GM21737 (cell line): ENCODE data around the gene ELMOD1.

Source experiments
- ATAC-seq: cut with Tn5 transposase; IDR thresholded peaks from one replicate; pipeline ENCODE4 v1.9.1; 2021; ENCODE audit warnings: mild to moderate bottlenecking, moderate library complexity; ENCODE audit not compliant: unreplicated experiment

Gene ELMOD1

DNA sequence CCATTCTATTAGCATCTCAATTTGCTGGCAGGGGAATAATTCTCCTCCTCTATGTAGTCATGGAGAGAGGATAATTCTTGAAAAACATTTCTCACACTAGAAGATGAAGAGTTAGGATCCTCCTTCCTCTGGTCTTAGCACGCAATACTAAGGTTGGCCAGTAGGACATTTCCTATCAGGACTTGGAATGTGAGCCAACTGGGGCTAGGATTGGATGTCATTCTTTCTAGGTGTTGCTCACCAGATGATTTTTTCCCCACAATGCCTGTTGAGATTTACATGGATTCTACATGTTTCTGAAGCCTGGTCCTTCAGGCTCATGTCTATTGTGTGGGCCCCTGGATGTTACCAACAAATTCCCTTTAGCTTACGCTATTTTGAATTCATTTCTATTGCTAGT lies 92.9 kb downstream of the ELMOD1 start:
- no peak for ATAC-seq

DNA sequence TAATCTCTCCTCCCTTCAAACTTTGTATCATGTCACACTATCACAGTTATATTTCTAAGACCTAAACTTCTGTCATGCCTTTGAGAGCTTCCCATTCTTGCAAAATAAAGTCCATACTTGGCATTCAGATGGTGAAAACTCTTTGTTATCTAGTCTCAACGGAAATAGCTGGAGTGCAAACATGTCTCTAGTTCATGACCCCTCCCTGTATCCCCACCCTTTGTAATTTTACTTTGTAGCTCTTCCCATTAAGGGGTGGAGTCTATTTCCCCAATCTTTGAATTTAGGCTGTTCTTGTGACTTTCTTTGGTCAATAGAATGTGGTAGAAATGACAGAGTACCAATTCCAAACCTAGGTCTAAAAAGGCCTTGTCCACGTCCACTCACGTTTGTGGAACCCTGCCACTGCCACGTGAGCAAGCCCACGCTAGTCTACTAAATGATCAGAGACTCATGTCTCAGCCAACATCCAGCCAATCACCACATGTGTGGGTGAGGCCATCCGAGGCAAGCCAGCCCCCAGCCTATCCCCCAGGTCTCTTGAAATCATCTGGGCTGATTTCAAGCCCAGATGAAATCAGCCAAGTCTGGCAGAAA lies 97.5 kb downstream of the ELMOD1 start:
- no peak for ATAC-seq

DNA sequence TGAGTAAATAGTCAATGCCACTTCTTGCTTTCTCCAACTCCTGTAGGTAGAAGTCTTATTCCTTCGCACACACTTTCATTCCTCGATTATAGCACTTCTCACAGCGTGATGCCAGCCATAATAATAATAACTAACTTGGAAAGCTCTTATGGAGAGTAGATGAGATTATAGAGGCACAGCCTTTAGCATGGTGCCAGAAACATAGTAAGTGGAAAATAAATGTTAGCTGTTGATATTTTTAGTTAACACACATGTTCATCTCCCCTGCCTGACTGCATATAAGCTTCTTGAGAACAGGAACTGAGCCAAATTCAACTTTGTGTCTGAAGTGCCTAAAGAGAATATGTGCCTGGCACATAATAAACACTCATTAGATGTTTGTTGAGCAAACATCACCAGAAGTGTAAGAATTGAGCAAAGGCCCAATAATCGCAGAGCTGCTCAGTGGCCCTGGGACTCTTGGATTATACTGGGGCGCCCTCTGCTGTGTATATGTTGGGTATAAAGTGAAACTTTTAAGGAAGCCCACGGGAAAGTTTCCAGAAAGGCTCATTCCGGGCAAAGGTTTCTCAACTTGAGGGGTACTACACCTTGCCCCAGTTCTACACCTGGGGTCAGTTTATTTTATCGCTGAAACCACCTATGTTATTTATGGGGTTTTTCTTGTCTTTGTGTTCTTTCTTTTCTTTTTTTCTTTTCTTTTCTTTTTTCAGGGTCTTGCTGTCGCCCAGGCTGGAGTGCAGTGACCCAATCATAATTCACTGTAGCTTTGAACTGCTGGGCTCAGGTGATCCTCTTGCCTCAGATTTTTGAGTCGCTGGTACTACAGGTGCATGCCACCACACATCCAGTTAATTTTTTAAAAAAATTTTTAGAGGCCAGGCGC lies 98.6 kb downstream of the ELMOD1 start:
- no peak for ATAC-seq

GRCh38 chr11:107691000-107691750 lies 100.2 kb downstream of the ELMOD1 start:
- no peak for ATAC-seq

- ATAC-seq, result no peak
These were observed 104.5 kb downstream of the ELMOD1 start for GRCh38 chr11:107695446-107695845.

DNA sequence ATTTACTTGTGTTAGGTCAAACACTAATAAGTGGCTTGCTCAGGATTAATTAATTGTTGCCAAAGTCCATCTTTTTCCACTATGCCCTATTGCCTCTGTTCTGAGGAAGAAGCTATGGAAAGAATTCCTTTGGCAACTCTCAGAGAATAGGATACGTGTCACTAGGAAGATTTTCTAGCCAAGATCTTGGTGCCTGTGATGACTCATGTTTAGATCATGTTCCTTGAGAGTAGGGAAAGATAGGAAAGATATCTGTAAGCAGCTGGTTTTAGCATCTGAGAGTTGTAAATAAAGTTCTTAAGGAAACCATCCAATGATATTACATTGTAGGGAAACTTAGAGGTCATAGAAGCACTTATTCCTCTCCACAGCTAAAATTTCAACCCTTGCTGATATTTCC lies 105.2 kb downstream of the ELMOD1 start:
- ATAC-seq, result no peak

GRCh38 chr11:107697291-107697690 lies 106.3 kb downstream of the ELMOD1 start:
- no peak for ATAC-seq

DNA sequence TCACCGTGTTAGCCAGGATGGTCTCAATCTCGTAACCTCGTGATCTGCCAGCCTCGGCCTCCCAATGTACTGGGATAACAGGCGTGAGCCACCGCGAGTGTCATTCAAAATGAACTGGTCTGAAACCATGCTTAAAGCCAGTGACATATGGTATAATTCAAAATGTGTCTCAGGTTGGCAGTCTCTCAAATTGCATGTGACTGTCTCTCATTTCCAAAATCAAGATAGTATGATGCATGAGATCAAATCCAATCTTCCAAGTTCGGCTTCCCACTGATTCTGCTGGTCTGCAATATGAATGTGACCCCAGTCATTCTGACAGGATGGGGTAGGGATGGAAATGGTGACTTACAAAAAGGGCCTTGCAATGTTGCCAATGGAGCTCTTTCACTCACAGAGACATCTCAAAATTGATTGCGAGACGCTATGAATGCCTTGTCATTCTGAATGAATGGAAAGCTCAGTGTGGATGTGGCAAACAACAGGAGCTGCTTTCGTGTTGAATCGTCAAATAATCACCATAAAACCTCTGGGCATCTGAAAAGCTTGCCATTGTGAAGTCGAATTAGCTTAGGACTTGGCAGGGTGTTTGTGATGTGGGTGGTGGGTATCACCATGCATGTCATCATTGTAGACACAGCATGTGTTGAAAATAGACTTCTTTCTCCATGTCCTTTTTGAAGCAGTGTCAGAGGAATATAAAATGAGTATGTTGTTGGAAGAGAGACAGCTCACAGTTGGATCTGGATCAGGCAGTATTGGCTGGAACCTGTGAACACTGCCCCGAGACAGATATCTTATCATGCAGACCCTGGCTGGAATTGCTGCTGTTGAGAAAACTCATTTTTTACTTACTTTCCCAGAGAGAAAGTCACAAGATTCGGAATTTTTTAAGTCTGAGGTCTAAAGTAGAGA lies 108.7 kb downstream of the ELMOD1 start:
- no peak for ATAC-seq

DNA sequence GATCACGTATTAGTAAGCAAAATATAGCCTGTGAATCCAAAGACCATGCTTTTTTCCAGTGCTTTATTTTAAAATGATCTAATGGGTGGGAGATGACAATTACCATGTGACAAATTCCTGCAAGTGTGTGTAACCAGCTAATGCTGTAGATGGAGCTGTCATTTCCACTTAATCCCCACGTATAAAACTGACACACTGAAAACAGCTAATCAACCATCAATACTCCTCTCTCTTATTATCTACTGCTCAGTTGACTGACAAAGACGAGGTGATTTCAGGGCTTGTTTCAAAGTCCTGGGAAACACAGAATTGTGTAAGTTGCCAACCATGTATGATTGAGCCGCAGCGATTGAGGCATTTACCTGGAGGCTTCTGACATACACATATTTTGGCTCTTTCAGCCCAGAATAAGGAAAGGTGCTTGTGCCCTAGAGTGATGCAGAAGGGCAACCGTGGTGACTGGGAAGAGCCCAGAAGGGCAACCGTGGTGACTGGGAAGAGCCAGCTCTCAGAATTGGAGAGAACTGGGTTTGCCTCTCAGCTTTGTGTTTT lies 111.2 kb downstream of the ELMOD1 start:
- ATAC-seq, result no peak

- ATAC-seq, result no peak
These were observed 111.8 kb downstream of the ELMOD1 start for GRCh38 chr11:107702723-107703122.

DNA sequence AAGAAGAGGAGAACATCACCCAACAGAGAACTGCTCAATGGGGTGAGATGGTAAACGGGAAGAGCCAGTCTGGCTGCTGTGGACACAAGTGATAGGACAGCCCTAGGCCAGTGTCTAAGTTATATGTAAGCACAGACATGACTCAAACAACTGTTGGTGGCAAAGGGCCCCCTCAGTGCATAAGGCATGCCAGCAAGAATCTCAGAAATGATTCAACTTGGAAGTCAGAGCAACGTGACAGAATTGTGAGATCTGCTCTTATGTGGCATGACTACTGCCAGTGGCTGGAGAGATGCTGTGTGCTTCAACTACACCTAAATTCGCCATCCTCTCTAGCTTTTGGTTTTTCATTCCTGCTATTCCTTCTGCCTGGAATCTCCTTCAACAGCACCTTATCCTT lies 113.5 kb downstream of the ELMOD1 start:
- ATAC-seq, result no peak

DNA sequence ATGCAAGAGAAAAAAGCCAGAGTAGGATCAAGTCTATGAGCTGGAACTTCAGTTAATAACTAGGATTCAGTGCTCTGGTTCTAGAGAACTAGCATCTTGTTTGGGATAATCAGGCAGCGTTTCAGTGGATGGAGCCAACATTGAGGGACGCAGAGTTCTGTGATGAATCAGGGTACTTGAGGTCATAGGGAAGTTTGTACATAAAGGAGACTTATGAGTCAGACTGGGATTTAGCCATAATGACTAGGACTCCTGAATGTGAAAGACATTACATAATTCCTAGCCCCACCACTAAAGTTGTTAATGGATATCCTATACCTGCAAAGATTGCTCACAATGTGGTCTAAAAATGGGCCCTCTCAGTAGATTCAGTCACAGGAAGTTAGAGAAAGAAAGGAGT lies 114.1 kb downstream of the ELMOD1 start:
- no peak for ATAC-seq

DNA sequence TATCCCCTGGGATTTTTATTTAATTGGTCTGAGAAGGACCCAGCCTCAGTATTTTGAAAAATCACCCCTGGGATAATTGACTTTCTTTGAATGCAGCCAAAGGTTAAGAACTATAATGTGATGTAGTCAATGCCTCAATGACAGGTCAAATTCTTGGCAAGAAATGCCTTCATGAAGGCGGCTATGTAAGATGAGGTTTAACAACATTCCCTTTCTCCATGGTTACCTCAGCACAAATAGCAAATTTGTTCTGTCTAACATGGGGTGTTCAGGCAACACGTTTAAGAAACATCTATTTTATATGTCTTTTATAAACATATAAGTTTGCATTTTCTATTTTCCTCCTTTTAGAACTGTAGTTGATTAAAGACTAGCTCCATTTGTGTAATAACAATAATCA lies 115.6 kb downstream of the ELMOD1 start:
- no peak for ATAC-seq

DNA sequence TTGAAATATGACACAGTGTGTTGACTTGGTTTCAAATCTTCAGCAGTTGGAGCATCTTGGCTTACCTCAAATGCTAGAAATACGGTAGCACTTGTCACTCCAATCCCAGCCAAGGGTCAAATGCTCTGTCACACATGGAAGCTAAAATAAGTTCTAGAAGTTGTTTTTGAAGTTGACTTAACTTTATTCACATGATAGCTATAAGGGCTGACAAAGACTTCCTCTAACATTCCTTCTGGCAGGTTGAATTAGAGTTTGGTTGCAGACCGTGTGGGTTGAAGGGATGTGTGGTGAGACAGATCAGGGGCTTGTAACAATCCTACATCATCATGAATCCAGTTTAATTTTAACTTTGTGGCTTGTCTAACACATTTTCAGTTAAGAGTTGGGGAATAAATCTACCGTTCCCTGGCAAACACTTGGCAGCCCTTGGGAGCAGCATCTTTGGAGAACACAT lies 116.3 kb downstream of the ELMOD1 start:
- no peak for ATAC-seq

- no peak for ATAC-seq
These were observed 116.9 kb downstream of the ELMOD1 start for GRCh38 chr11:107707807-107708206.

GRCh38 chr11:107708792-107709191 lies 117.8 kb downstream of the ELMOD1 start:
- no peak for ATAC-seq

GRCh38 chr11:107710301-107710700 lies 119.4 kb downstream of the ELMOD1 start:
- ATAC-seq, result no peak

- no peak for ATAC-seq
These were observed 121.2 kb downstream of the ELMOD1 start, which contains the start of gene SLN for GRCh38 chr11:107711861-107712755. Gene SLN, minus strand, starts transcription at chr11:107712056.

DNA sequence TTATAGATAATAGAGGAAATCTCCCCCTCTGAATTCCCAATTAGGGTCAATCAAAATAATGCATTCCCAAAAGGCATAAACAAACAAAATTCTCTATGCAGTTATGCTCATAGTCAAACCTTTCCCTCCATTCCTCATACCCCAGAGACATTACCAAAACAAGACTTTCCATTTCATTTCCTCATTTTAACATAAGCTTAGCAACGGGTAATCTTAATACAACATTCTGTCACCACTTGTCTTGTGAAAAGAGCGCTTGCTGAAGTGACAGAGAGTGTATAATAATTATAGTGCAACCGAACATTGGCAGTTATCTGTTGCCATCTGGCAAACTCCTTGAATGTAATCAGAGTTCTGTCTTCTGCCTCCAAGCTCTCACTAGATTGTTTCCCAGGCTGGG lies 122.1 kb downstream of the ELMOD1 start:
- ATAC-seq, result no peak
